HG03196 (cell line): ENCODE results near the gene SHOC2.

Source experiments
- ATAC-seq: cut with Tn5 transposase; IDR thresholded peaks from one replicate; pipeline ENCODE4 v1.9.1; 2021; ENCODE audit not compliant: unreplicated experiment

Gene SHOC2

GRCh38 chr10:110944792-110945396, 25.5 kb downstream of the SHOC2 start:
- no peak for ATAC-seq

GRCh38 chr10:110946496-110946895, 27.1 kb downstream of the SHOC2 start:
- ATAC-seq = no peak

DNA sequence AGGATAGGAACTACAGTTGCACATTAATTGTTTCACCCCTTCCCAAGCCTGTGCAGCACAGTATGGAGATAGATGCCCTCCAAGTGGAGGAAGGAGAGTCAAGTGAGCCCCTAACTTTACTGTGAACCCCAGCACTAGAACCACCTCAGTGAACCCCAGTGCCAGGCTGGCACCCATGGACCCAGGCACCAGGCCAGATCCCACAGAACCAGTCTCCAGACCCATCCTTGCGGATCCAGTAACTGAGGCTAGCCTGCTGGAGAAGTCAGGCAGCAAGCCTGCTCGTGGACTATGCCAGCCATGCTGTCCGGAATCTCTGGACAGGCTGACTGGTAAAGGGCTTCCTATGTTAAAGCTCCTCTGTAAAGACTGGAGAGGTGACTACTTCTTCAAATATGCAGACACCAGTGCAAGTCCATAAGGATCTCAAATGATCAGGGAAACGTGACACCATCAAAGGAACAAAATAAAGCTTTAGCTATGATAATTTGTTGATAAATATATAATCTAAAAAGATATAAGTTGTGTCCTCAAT, 27.7 kb downstream of the SHOC2 start:
- no peak for ATAC-seq

- ATAC-seq = no peak
Observed at GRCh38 chr10:110951381-110951780, 32.0 kb downstream of the SHOC2 start.

GRCh38 chr10:110957606-110958005, 38.2 kb downstream of the SHOC2 start:
- ATAC-seq = no peak

DNA sequence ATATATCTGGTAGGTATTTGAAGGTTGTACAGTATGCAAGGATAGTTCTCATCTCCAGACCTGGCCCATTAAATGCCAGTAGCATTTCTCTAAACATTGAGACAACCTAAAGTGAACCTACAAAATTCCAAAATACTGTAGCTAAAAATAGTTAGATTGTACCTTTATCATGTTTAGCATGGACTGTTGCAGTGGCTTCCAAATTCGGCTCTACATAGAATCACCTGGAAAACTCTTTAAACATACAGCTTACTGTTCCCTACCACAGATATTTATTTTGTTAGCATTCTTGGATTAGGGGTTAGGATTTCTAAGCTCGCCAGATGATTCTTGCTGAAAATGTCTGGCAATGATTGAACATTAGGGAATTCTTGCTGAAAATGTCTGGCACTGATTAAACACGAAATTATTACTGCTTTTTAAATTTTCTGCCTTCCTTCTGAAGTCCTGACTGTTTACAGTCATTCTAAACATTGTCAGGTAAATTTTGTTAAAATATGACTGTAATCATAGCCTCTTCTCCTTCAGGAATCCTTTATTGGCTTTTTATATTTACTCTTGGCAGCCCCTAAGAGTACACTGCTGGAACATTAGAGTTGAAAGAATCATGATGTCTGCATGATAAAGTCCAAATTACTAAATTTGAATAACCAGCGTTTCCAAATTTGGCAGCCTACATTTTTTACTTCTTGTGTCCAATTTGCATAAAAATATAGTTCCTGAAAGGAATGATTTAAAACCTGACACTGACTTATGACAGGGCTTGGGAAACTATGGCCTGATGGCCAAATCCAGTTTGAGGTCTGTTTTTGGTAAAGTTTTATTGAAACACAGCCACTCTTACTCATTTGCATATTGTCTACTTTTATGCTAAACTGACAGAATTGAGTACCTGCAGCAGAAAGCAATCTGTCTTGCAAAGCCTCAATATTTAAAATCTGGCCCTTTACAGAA, 40.3 kb downstream of the SHOC2 start:
- ATAC-seq = no peak

- ATAC-seq = no peak
Observed at GRCh38 chr10:110960333-110960712, 40.9 kb downstream of the SHOC2 start.

DNA sequence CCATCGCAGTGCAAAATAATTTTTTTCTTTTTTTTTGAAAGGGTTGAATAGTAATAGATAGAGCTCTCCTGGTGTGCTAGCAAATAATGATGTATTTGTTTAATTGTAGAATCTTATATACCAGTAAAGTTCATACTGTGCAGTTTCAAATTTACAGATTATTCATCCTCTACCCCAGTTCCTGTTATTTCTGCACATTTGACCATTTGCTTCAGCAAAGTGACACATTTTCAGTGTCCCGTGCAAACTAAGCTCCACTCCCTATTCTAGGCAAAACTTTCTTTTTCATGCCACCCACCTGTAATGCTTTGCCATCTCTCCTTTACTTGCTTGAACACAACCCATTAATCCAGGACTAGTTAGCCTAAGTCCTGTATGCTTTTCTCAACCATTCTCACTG, 43.0 kb downstream of the SHOC2 start:
- no peak for ATAC-seq

DNA sequence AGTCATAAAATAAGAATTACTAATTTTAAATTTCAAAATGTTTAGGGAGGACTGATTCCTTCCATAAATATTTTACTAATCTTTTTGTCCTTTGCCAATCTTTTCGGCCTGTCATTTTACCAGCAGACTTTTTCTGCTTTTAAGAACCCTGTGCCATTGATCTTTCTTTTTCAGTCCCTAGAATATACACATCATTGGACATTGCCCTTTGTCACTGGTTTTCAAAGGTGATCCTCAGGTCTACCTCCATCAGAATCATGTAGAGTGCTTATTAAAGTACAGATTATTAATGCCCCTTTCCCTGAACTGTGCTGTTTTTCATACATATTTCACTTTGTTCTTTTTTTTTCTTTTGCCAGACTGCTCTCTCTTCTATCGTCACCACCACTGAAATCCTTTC, 43.8 kb downstream of the SHOC2 start:
- no peak for ATAC-seq

DNA sequence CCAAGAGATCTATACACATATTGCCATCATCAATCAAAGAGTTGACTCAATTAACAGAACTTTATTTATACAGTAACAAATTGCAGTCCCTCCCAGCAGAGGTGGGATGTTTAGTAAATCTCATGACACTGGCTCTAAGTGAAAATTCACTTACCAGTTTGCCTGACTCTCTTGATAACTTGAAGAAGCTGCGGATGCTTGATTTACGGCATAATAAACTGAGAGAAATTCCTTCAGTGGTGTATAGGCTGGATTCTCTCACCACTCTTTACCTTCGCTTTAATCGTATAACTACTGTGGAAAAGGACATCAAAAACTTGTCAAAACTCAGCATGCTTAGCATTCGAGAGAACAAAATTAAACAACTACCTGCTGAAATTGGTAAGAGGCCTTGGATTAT, 45.3 kb downstream of the SHOC2 start:
- ATAC-seq = no peak

DNA sequence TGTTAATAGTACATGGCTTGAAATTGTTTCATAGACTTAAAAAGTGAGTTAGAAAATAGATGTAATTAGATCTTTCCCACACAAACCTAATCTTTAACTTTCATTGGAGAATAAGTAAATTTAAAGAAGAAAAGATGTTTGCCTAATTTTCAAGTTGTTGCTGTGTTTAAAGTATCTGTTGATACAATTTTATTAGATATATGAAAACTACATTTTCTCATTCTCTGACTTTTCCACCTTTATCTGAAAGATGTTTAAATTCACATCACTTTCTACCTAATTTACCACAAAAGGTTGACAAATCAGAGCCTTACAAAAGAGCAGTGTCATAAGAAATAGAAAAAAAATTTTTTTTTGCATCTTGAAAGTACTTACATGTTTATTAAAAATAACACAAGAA, 45.8 kb downstream of the SHOC2 start:
- no peak for ATAC-seq

DNA sequence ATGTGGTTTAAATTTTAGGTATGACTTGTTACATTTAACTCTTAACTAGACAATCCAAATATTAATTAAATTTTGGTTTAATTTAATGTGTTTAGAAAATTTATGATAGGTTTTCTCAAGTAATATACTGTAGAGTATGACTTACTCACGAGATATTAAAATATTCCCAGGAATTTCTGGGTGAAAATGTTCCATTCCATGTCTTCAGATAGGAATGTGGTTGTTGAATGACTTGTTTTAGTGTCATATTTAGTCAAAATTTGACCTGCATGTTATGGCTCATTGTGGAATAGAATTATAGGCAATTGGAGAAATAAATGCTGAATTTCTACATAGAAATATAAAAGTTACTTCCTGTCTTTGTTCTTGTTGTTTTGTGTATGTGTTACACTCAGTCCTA, 46.7 kb downstream of the SHOC2 start:
- ATAC-seq = no peak

- no peak for ATAC-seq
Observed at GRCh38 chr10:110967009-110967630, 47.7 kb downstream of the SHOC2 start.

DNA sequence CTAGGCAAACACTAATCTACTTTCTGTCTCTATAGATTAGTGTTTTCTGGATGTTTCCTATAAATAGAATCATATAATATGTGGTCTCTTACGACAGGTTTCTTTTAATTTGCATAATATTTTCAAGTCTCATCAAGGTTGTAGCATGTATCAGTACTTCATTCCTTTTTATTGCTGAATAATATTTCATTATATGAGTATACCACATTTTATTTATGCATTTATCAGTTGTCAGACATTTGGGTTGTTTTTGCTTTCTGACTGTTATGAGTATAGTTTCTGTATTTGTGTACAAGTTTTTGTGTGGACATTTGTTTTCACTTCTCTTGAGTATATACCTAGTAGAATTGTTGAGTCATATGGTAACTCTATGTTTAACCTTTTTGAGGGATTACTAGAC, 48.2 kb downstream of the SHOC2 start:
- ATAC-seq = no peak

DNA sequence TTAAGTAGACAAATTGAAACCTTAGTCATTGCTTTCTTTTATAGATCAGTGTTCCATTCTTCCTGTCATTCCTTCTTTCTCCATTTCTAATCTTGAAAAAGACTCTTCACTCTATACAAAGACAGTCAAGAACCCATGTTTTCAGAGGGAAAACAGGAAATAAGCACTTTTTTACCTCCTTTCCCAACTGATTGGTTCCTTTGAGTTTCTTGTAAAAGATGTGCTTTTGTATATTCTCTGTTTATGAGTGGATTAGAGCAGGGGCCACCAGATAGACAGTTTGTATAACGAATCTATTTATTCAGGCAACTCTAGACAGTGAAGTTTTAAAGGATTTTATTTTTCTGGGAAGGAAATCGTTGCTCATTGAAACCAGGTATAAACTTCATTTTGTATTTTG, 49.8 kb downstream of the SHOC2 start:
- no peak for ATAC-seq

DNA sequence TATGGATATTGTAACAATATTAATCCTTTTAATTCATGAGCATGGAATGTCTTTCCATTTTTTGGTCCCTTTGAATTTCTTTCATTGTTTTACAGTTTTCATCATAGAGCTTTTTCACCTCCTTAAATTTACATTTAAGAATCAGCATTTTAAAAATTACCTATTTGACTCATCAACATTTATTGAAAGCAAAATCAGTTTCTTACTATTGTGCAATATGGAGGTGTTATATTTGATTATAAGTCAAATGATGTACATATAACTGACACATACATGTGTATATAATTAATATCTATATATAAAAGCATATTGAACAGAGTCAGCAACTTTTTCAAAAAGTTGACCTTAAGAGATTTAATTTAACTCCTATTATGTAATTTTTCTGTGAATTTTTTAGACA, 52.2 kb downstream of the SHOC2 start:
- ATAC-seq = no peak

GRCh38 chr10:110972231-110973134, 53.1 kb downstream of the SHOC2 start:
- ATAC-seq = no peak

- ATAC-seq = no peak
Observed at GRCh38 chr10:110973400-110973799, 54.0 kb downstream of the SHOC2 start.

GRCh38 chr10:110976577-110976976, 57.2 kb downstream of the SHOC2 start:
- ATAC-seq = no peak

DNA sequence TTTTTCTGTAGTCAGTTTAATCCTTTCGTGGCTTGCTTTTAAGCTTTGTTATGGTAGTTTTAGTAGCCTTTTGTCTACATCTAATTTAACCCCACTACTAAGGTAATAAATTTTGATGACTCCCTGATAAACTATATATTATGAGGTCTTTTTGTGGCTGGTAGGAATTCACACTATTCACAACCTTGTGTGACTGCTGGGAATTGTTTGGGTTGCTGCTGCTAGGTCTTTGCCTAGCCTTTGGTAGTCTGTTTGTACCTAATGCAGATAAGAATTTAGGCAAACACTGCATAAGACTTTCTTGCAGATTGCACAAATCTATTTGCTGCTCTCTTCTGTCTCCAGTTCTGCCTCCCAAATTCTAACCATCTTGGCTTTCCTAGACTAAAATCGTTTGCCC, 58.3 kb downstream of the SHOC2 start:
- ATAC-seq = no peak

GRCh38 chr10:110978204-110978603, 58.8 kb downstream of the SHOC2 start:
- ATAC-seq = no peak
